GM18861 (cell line): Measurements from ENCODE around the gene MYH11.
"Not testable (repeated sequence)": the region's sequence is repeated elsewhere in the genome, so short reads cannot be mapped to it uniquely, and the experiment has no call there.

Source experiments
- ATAC-seq: cut with Tn5 transposase; IDR thresholded peaks from one replicate; pipeline ENCODE4 v1.9.1; 2021; ENCODE audit not compliant: unreplicated experiment

Gene MYH11

DNA sequence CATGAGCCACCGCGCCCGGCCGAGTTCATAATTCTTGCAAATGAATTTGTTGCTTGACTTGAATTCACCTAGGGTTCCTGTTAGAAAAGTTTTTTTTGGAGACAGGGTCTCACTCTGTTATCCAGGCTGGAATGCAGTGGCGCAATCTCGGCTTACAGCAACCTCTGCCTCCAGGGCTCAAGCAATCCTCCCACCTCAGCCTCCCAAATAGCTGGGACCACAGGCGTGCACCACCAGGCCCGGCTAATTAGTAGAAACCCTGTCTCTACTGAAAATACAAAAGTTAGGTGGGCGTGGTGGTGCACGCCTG, 99.8 kb downstream of the MYH11 start:
- no peak for ATAC-seq

DNA sequence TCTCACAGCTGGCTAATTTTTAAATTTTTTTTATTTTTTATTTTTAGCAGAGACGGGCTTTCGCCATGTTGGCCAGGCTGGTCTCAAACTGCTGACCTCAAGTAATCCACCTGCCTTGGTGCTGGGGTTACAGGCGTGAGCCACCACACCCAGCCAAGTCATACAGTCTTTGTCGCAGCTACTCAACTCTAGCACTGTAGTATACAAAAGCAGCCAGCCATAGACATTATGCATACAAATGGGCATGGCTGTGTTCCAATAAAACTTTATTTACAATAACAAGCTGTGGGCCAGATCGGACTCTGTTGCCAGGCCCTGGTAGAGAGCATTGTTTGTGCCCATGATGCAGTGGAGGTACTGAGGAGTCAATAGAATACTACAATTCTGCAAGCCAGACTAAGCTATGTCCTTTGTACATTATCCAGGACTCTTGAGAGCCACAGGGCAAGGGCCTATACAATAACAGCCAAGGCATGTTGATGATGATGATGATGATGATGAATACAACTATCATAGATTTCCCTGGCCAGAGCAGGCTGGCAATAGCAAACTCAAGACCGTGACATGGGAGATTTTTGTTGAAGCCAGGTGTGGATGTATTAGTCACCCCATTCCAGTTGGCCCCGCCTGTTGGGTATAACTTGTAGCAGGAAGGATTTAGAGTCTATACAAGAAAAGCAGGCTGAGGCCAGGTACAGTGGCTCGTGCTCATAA, 101.8 kb downstream of the MYH11 start:
- no peak for ATAC-seq

DNA sequence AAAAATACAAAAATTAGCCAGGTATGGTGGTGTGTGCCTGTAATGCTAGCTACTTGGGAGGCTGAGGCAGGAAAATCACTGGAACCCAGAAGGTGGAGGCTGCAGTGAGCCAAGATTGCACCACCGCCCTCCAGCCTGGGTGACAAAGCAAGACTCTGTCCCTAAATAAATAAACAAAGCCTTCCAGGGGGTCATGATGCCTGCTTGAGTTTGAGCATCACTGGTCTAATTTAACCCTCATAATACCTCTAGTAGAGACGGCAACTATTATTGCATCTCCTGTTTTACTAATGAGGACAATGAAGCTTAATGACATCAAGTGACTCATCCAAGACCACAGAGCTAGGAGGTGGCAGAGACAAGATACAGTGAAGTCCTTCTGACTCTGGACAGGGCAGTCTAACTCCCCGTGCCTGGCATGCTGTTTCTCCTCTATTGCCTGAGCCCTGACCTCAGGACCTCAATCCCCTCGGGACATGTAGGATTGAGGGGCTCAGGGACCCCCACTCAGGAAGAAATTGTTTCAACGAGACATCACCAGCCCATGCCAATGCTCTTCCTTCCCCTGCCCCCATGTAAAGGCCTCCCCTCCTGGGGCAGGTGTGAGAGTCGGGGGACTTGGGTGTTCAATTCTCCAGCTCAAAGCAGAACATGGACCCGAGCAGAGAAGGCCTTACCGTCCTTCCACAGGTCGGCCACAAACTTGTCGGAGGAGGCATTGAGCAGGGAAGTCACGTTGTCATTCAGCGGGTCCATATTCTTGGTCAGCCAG, 103.9 kb downstream of the MYH11 start:
- ATAC-seq = no peak

DNA sequence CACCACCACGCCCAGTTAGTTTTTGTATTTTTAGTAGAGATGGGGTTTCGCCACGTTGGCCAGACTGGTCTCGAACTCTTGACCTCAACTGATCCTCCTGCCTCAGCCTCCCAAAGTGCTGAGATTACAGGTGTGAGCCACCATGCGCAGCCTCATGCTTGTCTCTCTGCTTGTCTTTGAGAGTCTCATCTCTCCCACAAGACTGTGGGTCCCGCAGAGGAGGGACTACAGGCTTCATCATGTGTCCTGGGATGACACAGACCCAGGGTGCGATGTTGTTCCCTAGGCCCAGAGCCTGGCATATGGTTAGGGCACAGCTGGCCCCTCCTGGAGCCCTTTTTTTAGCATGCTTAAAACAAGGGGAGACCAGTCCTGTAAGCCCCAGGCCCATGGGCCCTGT, 104.9 kb downstream of the MYH11 start:
- no peak for ATAC-seq

DNA sequence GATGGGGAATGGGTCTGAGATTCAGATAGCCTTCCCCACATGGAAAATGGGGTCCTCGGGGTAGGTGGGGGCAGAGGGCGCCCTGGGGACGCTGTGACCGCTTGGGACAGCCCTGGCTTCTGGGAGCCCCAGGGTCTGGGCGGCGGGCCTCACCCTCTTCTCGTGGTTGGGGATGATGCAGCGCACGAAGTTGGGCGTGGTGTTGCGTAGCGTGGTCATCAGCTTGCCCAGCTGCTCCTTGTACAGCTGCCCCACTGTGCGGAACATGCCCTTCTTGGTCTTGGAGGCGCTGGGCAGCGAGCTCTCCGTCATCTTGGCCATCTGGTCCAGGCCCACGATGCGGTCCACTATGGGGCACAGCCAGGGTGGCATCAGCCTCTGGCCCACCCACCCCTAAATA, 106.8 kb downstream of the MYH11 start:
- no peak for ATAC-seq

DNA sequence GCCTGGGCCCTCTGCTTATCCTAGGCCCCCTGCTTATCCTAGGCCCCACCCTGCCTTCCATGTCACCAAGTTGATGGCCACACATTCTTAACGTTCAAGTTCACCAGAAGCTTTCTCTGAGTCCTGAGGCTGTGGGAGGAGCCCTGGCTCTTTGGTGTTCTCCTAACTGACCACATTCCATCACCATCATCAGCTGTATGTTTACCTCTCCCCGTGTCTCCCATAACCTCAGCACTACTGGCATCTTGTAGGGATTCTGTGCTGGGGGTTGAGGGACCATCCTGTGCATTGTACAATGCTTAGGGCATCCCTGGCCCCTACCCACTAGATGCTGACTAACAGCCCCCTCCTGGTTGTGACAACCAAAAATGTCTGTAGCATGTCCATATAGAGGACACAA, 107.5 kb downstream of the MYH11 start:
- no peak for ATAC-seq

DNA sequence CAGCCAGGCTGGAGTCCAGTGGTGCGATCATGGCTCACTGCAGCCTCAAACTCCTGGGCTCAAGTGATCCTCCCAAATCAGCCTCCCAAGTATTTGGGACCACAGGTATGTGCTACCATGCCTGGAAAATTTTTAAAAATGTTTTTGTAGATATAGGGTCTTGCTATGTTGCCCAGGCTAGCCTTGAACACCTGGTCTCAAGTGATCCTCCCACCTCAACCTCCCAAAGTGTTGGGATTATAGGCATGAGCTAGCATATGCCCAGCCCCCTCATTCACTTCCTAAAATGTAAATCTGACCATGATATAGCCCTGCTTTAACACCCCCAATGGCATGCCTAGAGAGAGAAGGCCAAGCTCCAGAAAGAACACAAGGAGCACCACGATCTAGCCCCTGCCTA, 108.2 kb downstream of the MYH11 start:
- no peak for ATAC-seq

DNA sequence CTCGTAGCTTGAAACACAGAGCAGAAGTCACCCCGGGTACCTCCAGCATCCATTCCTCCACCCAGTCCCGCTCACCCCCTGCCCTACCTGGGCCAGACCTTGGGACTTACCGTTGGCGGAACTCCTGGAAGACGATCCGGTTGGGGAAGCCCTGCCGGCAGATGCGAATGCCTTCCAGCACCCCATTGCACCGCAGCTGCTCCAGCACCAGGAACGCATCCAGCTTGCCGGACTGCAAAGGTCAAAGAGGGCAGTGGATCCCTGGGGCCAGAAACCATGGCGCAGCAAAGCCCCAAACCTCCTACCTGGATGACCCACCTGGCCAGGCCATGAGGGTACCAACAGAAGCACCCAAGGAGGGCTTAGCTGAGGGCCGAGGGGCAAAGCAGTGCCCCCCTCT, 108.9 kb downstream of the MYH11 start:
- ATAC-seq = no peak

DNA sequence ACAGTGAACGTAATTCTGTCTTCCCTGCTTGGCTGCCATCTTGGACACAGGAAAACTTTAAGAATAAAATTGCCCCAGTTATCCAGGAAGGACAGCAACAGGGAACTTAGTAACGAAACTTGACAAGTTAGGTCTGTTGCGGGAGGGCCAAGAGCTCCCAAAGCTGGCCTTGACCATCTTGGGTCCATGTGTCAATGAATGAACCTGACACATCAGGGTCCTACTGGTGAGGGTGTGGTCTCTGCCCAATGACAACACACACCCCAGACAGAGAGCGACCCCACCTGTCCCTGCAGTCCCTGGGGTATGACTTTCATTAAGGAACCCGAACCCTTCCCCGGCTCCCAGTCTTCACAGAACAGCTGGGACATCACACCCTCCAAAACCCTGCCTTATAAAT, 110.5 kb downstream of the MYH11 start:
- no peak for ATAC-seq

DNA sequence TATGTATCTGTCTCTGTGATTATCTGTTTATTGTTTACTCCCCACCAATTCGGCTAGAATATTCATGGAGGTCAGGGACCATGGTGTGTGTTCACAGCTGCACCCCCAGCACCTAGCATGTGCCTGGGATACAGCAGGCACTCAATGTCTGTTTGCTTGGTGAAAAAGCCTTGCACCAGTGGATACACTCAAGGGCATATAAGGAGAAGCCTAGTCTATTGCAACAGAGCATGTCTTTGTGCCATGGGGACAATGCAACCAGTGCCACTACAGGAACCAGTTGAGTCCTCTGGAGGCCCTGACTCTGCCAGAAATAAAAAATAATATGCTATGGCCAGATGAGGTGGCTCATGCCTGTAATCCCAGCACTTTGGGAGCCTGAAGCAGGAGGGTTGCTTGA, 113.2 kb downstream of the MYH11 start:
- no peak for ATAC-seq

DNA sequence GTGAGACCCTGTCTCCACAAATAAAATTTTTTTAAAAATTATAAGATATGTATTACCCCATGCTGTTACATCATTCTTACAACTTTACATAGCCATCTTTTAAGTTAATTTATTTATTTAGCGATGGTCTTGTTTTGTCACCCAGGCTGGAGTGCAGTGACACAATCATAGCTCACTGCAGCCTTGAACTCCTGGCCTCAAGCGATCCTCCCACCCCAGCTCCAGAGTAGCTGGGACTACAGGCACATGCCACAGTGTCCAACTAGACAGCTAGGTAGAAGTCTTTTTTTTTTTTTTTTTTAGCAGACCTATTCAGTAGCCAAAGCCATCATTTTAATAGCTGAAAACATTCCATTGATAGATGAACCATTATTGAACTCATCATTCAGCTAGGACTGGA, 114.1 kb downstream of the MYH11 start:
- no peak for ATAC-seq

DNA sequence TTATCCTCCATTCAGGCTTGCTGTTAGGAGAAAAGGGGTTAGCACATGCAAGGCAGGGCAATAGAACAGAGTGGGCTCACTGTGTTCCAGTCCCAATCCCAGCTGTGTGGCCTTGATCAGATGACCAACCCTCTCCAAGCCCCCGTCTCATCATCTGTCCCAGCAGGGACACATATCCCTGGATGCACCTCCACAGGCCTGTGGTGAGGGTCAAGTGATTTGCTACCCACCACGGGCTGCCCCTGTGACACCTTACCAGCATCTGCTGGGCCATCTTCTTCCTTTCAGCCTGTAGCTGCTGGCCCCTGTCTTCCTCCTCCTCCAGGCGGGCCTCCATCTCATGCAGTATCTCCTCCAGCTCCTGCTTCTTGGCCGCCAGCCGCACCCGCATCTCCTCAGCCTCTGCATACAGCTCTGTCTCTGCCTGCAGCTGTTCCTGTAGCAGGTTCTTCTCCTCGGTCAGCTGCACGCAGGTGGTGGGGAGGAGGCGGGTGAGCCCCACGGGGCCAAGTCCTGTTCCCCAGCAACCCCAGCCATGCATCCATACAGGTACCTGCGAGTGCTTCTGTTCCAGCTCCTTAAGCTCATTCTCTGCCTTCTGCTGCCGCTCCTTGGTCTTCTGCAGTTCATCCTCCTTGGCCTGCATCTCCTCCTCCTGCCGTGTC, 115.5 kb downstream of the MYH11 start:
- no peak for ATAC-seq

DNA sequence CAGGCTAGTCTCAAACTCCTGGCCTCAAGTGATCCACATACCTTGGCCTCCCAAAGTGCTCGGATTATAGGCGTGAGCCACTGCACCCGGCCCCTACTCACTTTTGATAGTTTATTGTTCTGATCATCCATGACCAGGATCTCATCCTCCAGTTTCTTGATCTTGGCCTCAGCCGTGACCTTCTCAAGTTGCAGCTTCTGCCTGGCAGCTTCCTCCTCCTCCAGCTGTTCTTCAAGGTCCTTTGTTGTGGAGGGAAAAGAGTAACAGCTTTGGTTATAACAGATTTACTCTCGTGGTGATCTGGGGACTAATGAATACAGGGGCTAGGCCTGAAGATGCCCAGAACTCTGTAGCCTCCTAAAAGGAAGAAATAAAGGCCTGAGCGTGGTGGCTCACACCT, 116.9 kb downstream of the MYH11 start:
- ATAC-seq = no peak

DNA sequence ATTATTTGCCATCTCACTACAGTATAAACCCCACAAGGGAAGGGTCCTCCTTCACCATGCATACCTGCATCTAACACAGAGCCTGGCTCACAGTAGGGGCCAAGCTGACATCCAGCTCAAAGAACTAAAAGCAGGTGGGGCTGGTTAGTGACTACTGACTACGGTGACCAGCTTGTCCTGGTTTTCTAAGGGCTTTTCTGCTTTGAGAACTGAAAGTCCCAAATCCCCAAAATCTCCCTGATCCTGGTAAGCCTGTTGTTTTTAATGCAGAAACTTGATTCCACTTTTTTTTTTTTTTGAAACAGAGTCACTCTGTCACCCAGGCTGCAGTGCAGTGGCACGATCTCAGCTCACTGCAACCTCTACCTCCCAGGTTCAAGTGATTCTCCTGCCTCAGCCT, 117.4 kb downstream of the MYH11 start:
- no peak for ATAC-seq

DNA sequence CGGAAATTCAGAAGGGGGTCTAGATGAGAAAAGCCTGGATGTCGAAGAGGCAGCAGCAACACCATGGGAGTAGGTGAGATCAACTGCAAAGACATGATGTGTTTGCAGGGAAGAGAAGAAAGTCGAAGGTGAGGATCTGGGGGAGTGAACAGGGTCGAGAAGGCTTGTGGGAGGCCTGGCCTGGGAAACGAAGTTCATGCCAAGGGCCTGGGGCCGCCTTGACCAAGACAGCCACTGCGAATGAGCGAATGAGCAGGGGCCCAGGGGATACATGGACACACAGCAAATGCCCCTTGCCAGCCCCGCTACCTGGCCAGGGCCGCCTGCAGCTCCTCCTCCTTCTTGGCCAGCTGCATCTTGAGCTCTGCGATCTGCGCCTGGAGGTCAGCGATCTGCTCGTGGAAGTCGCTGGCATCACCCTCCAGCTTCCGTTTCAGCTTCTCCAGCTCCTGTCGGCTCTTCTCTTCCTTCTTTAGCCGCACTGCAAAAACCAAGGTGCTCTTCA, 119.6 kb downstream of the MYH11 start:
- ATAC-seq = no peak

DNA sequence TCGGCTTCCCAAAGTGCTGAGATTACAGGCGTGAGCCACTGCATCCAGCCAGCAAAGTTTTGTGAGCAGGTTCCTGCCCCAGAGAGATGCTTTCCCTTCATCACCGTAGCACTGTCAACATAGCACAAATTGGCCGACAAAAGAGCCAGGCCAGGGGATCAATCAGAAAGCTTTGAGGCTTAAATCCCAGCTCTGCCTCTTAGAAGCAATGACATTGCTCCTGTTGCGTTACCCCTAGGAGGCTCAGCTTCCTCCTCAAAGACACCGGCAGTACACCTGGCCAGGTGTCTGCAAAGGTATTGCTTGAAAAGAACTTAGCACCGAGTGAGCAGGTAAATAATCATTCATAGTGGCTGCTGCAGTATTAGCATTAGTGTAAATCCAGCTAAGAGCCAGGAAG, 120.3 kb downstream of the MYH11 start:
- no peak for ATAC-seq

DNA sequence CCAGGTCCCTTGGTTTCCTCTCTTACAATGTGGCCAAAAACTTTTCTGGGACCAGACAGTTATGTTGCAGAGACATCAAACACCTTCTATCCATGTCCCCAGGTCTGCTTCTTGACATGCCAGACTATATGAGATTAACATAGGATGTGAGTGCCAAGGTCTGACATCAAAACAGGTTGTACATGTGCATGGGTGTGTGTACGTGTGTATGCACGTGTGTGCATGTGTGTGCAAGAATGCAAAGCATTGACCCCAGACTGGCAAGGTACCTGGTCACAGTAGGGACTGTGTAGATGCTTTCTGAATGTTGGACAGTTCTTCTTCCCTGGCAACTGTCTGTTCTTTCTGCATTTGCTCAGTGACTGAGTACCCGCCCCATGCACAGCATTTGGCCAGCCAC, 121.2 kb downstream of the MYH11 start:
- ATAC-seq = no peak

DNA sequence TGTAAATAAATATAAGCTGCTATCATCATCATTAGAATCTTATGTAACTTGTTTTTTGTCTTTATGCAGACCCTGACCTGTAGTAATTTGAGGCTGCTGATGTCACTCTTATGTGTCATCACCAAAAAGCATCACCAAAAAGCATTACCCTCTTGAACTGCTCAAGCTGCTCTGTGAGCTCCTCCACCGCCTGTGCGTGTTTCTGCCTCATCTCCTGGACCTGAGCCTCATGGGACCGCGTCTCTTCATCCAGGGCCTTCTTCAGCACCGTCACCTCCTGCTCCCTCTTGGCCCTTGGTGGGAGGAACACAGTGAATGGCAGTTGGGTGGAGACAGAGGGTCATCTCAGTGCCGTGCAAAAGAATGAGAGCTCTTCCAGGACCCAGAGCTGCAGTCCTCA, 124.4 kb downstream of the MYH11 start:
- no peak for ATAC-seq

DNA sequence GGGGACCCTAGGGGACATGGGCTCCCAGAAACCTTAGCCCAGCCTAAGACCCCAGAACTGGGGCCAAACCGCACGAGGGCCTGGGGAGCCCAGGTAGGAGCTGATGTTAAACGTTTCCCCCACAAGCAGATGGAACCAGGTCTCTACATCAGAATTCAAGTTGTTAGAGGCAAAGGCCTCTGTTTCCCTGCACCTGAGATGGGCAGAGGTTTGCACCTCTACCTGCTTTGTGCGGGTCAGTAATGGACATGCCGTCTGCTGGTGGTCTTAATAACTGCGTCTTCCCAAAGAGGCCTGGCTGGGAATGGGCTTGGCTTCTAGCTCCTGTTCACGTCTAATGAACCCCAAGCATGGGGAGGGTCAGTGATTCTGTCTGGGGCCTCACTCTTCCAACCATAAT, 127.7 kb downstream of the MYH11 start:
- ATAC-seq = no peak

DNA sequence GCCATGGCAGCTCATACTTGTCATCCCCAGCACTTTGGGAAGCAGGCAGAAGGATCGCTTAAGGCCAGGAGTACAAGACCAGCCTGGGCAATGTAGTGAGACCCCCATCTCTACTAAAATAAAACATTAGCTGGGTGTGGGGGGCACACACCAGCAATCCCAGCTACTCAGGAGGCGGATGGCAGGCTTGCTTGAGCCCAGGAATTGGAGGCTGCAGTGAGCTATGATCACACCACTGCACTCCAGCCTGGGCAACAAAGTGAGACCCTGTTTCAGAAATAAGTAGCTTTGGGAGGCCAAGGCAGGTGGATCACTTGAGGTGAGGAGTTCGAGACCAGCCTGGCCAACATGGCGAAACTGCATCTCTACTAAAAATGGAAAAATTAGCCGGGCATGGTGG, 129.1 kb downstream of the MYH11 start:
- ATAC-seq = not testable (repeated sequence)

DNA sequence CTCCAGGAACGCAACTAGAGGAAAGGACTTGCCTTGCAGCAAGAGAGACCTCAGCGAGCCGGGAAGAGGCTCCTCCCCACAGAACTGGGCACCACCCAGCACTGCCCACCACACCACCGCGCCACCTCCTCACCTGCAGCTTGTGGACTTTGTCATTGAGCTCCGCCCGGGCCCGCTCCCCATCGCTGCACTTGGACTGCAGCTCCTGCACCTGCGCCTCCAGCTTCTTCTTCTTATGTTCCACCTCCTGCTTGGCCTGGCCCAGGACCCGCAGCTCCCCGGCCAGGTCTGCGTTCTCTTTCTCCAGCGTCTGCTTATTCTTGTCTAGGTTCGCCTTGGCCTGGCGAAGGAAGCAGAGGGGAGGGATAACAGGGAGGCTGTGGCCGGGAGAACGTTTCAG, 130.1 kb downstream of the MYH11 start:
- no peak for ATAC-seq

DNA sequence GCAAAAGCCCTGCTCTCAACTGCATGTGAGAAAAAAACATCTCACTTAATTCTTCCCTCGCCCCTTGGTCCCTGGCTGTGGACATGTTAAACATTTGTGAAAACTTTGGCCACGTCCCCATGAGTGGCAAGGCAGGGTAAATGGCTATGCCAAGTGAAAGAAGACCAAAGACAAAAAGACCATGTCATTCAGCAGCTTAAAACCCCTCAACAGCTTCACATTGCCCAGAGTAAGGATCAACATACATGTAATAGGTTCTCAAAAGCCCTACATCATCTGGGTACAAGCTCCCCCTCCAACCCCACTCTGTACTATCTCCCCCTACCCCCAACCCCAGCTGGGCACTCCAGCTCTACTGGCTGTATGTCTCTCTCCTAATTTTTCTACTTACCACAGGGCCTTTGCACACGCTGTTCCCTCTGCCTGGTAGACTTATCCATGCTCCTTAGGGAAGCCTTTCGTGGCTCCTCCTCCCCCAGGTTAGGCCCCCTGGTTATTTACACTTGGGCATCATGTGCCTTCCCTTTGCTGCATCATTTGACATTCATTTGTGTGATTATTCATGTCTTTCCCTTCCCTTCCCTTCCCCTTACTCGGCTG, 131.1 kb downstream of the MYH11 start:
- ATAC-seq = no peak
